Caco-2 (cell line): Measurements from ENCODE around the gene PTH2. TPM values are rescaled to one million over a fixed set of nuclear protein-coding genes. Genes with fewer than 3 reads are reported as not detected.
A peak's percentile ranks its signal among the peaks of the same experiment; 100 is the strongest.

Experiments
- BruUV-seq: library from RNA; stranded (reverse); fragments of 400-500 nt; replicated peaks from 2 replicates; lab custom pipeline; 2021; lab: Mats Ljungman, UMichigan
- CTCF ChIA-PET: fragments of 300-600 bp; sonication (Branson Sonifier 250); formaldehyde crosslinking; loops from one replicate; lab custom pipeline; 2022; ENCODE audit warnings: antibody characterized with exemption; lab: Charles Lee
- POLR2A ChIA-PET: fragments of 300-600 bp; sonication (Branson Sonifier 250); formaldehyde crosslinking; loops from one replicate; lab custom pipeline; 2022; ENCODE audit warnings: antibody characterized with exemption; lab: Charles Lee
- DNase-seq, 2 experiments: peaks; one replicate each; pipeline versions ENCODE4 v3.0.0 to v3.0.0-alpha.2; 2020 to 2022
- H3K27me3 ChIP-seq: replicated peaks from 2 replicates; pipeline ENCODE4 v1.6.0; 2011; ENCODE audit warnings: low read length; ENCODE audit not compliant: control insufficient read depth, insufficient read depth
- H3K36me3 ChIP-seq: 2 replicates; pipeline ENCODE4 v1.5.1; 2011; ENCODE audit warnings: low read length; ENCODE audit not compliant: control insufficient read depth, insufficient read depth
- H3K4me1 ChIP-seq: fragments of 250-450 bp; sonication (Bioruptor Pico); 2 replicates; pipeline ENCODE4 v1.5.1; 2020; ENCODE audit warnings: mild to moderate bottlenecking
- H3K4me3 ChIP-seq: 2 replicates; pipeline ENCODE4 v1.5.1; 2011; ENCODE audit warnings: low read depth, mild to moderate bottlenecking, control low read depth, low read length
- H3K9me3 ChIP-seq: fragments of 250-450 bp; sonication (Bioruptor Pico); 2 replicates; pipeline ENCODE4 v1.5.1; 2020; ENCODE audit warnings: mild to moderate bottlenecking, moderate library complexity
- H3K27ac Mint-ChIP-seq: one replicate; pipeline ENCODE4 v1.8.0; 2022; ENCODE audit warnings: mixed read lengths; ENCODE audit not compliant: unreplicated experiment
- H3K27me3 Mint-ChIP-seq: one replicate; pipeline ENCODE4 v1.8.0; 2022; ENCODE audit warnings: mixed read lengths; ENCODE audit not compliant: insufficient read depth, unreplicated experiment
- H3K36me3 Mint-ChIP-seq: one replicate; pipeline ENCODE4 v1.8.0; 2022; ENCODE audit warnings: mild to moderate bottlenecking, mixed read lengths; ENCODE audit not compliant: insufficient read depth, unreplicated experiment
- H3K4me1 Mint-ChIP-seq: one replicate; pipeline ENCODE4 v1.8.0; 2022; ENCODE audit warnings: low read depth, mixed read lengths; ENCODE audit not compliant: unreplicated experiment
- H3K4me3 Mint-ChIP-seq: one replicate; pipeline ENCODE4 v1.8.0; 2022; ENCODE audit warnings: mild to moderate bottlenecking, moderate library complexity, mixed read lengths; ENCODE audit not compliant: unreplicated experiment
- H3K9me3 Mint-ChIP-seq: one replicate; pipeline ENCODE4 v1.8.0; 2022; ENCODE audit warnings: mixed read lengths; ENCODE audit not compliant: unreplicated experiment
- intact Hi-C: fragments of 100-400 bp; cut with micrococcal nuclease; formaldehyde crosslinking; loops from one replicate; pipeline ENCODE4 v1.10.0; 2022; ENCODE audit not compliant: unreplicated experiment
- total RNA-seq: library from RNA; stranded (reverse); gene quantifications from 2 replicates; pipeline ENCODE4 v1.2.3, GENCODE V29; 2022
- TF ChIP-seq, protein P1 (sequence below), 2 experiments: fragments of 200-600 bp in 1 of 2; IDR thresholded peaks; 1 replicate in 1 of 2; 2 replicates in 1 of 2; pipeline versions ENCODE4 v1.5.1 to v1.8.0; 2011 to 2022; ENCODE audit warnings: antibody characterized with exemption in 1 of 2, control low read depth in 1 of 2, inconsistent platforms in 1 of 2, low read depth in 1 of 2, low read length in 1 of 2, mild to moderate bottlenecking in 1 of 2, moderate library complexity in 1 of 2; ENCODE audit not compliant: insufficient read depth in 1 of 2, severe bottlenecking in 1 of 2, unreplicated experiment in 1 of 2

The PTH2 gene
- total RNA-seq, 1 experiment from 2014 or later, result not detected

DNA sequence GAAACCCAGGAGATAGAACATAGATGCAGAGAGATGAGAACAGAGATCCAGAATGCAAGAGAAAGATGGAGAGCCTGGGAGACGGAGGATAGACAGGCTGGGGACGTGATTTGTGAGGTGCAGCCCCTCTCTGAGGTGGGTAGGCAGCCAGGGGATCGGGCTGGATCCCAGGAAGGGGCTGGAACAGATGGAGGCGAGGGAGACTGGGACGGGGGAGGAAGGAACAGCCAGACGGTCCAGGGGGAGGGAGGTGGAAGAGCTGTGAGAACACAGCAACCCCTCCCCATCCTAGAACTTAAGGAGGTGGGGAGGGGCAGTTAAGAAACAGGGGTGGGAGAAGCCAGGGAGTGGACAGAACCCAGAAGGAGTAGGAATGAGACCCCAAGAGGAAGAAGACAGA, 15.0 kb upstream of the PTH2 start:
- H3K9me3 Mint-ChIP-seq, result peaks cover 8% of the 10 kb centered on the region
- TF ChIP-seq, protein P1, sequence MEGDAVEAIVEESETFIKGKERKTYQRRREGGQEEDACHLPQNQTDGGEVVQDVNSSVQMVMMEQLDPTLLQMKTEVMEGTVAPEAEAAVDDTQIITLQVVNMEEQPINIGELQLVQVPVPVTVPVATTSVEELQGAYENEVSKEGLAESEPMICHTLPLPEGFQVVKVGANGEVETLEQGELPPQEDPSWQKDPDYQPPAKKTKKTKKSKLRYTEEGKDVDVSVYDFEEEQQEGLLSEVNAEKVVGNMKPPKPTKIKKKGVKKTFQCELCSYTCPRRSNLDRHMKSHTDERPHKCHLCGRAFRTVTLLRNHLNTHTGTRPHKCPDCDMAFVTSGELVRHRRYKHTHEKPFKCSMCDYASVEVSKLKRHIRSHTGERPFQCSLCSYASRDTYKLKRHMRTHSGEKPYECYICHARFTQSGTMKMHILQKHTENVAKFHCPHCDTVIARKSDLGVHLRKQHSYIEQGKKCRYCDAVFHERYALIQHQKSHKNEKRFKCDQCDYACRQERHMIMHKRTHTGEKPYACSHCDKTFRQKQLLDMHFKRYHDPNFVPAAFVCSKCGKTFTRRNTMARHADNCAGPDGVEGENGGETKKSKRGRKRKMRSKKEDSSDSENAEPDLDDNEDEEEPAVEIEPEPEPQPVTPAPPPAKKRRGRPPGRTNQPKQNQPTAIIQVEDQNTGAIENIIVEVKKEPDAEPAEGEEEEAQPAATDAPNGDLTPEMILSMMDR (IDR thresholded peaks at IDR 0.05; ENCODE audit: insufficient read depth in 1 of 2, low read depth in 1 of 2, low read length in 1 of 2, severe bottlenecking in 1 of 2, unreplicated experiment in 1 of 2), result no peak
- DNase-seq, result no peak
- H3K4me3 Mint-ChIP-seq, result no peak overlapping the region
- Histone ChIP-seq H3K27me3 (peaks cover 6% of the 10 kb centered on the region), H3K4me3 (no peak overlapping the region), H3K9me3 (no peaks in the 10 kb centered on the region), H3K4me1 (0 out of 2 replicates have a peak, but pooled peaks cover 3% of the 10 kb centered on the region), H3K36me3 (no peaks in the 10 kb centered on the region)
- H3K27ac Mint-ChIP-seq, result no peak overlapping the region
- no TSS peak for BruUV-seq
- H3K27me3 Mint-ChIP-seq, result peaks cover 45% of the 10 kb centered on the region
- intact Hi-C loops, result no loop called here
- ChIA-PET POLR2A (no interaction called here), CTCF (no interaction called here)
- H3K36me3 Mint-ChIP-seq, result peaks cover 2% of the 10 kb centered on the region
- H3K4me1 Mint-ChIP-seq, result peaks cover 16% of the 10 kb centered on the region

DNA sequence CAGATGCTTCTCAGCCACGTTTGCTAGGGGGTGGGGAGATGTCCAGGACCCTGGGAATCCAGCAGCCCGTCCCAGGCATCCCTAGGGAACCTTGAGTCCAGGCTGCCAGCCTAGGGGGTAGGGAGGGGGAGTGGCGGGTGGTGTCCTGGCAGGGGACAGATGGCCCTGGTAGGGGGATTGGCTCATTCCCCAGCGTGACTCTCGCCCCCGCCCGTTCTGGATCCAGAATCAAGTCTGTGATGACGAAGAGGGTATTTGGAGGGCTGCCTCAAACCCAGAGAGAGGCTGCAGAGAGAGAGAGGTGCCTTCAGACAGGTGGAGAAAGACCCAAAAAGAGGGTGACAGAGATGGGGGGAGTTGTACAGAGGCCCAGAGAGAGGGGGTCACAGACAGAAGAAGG, 14.0 kb upstream of the PTH2 start:
- no peaks in the 10 kb centered on the region for H3K9me3 ChIP-seq
- H3K27me3 ChIP-seq, result peaks cover 6% of the 10 kb centered on the region
- 0 out of 2 replicates have a peak, but pooled peaks cover 3% of the 10 kb centered on the region for H3K4me1 ChIP-seq
- Mint-ChIP-seq H3K4me3 (no peak overlapping the region), H3K36me3 (no peaks in the 10 kb centered on the region), H3K27ac (no peak overlapping the region), H3K9me3 (peaks cover 8% of the 10 kb centered on the region), H3K27me3 (peaks cover 39% of the 10 kb centered on the region), H3K4me1 (peaks cover 14% of the 10 kb centered on the region)
- CTCF ChIA-PET, result no interaction called here
- DNase-seq, result no peak
- POLR2A ChIA-PET, result no interaction called here
- TF ChIP-seq, protein P1 (IDR thresholded peaks at IDR 0.05; ENCODE audit: insufficient read depth in 1 of 2, low read depth in 1 of 2, low read length in 1 of 2, severe bottlenecking in 1 of 2, unreplicated experiment in 1 of 2), result no peak
- H3K4me3 ChIP-seq, result no peak overlapping the region
- no peaks in the 10 kb centered on the region for H3K36me3 ChIP-seq
- no TSS peak for BruUV-seq
- intact Hi-C loops, result no loop called here

DNA sequence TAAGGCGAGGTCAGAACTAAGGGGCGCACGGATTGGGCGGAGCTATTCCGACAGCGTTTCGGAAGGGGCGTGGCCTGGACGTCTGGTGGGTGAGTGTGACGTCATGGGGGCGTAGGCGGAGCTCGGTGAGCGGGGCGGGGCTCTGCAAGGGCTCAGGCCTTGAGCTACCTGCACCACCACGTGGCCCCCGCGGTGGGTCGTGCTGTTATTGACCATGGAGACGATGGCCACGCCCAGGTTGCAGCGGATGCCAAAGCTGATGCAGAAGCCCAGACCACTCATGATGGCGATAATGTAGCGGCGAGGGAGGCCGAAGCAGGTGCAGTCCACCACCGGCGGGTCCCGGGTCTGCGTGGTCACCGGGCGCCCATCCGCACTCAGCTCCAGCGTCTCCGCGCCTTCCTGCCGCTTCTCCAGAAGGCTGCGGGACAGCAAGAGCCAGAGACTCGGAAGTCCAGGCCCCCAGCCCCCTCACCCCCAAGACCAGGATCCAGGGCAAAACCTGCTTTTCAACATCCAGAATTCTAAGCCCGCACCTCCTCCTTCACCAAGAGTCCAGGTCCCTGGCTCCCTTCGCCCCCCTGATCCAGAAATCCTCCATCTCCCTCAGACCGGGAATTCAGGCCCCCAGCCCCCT, 13.3 kb upstream of the PTH2 start:
- Histone ChIP-seq H3K4me3 (no peak overlapping the region), H3K4me1 (no peaks in the 10 kb centered on the region), H3K27me3 (peaks cover 5% of the 10 kb centered on the region), H3K9me3 (no peaks in the 10 kb centered on the region), H3K36me3 (no peaks in the 10 kb centered on the region)
- H3K4me1 Mint-ChIP-seq, result peaks cover 8% of the 10 kb centered on the region
- TF ChIP-seq, protein P1 (IDR thresholded peaks at IDR 0.05; ENCODE audit: insufficient read depth in 1 of 2, low read depth in 1 of 2, low read length in 1 of 2, severe bottlenecking in 1 of 2, unreplicated experiment in 1 of 2), result no peak
- POLR2A ChIA-PET, result no interaction called here
- CTCF ChIA-PET, result interaction anchor here (0.6 kb wide), 1 partner anchor 11 kb away, joined by 3 read pairs; no protein-coding TSS in a partner anchor
- peaks cover 31% of the 10 kb centered on the region for H3K27me3 Mint-ChIP-seq
- H3K9me3 Mint-ChIP-seq, result peaks cover 8% of the 10 kb centered on the region
- BruUV-seq, result no TSS peak
- no peak overlapping the region for H3K27ac Mint-ChIP-seq
- intact Hi-C loops, result no loop called here
- peak in 1 of 2 experiments; percentile 43 for DNase-seq
- H3K36me3 Mint-ChIP-seq, result no peaks in the 10 kb centered on the region
- H3K4me3 Mint-ChIP-seq, result no peak overlapping the region
